VCaP (cell line): ENCODE results near the gene USH2A.
"Not testable (repeated sequence)": the region's sequence is repeated elsewhere in the genome, so short reads cannot be mapped to it uniquely, and the experiment has no call there.

Experiments
- H3K27ac ChIP-seq: fragments of 450-650 bp; 2 replicates; pipeline ENCODE4 v1.5.1; 2017
- CTCF ChIP-seq: fragments of 450-650 bp; conservative IDR thresholded peaks from 2 replicates; pipeline ENCODE4 v1.5.1; 2017; ENCODE audit warnings: mild to moderate bottlenecking, moderate library complexity

USH2A gene

GRCh38 chr1:216356945-216357344, 66.3 kb downstream of the USH2A start:
- H3K27ac ChIP-seq, result no peak overlapping the region
- no peak for TF ChIP-seq CTCF

DNA sequence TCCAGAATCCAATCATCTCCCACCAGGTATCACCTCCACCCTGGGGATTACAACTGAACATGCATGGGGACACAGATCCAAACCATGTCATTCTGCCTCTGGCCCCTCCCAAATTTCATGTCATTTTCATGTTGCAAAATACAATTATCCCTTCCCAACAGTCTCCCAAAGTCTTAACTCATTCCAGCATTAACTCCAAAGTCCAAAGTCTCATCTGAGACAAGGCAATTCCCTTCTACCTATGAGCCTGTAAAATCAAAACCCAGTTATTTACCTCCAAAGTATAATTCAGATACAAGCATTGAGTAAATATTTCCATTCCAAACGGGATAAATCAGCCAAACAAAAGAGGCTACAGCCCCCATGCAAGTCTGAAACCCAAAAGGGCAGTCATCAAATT, 73.1 kb downstream of the USH2A start:
- no peak overlapping the region for H3K27ac ChIP-seq
- no peak for TF ChIP-seq CTCF

DNA sequence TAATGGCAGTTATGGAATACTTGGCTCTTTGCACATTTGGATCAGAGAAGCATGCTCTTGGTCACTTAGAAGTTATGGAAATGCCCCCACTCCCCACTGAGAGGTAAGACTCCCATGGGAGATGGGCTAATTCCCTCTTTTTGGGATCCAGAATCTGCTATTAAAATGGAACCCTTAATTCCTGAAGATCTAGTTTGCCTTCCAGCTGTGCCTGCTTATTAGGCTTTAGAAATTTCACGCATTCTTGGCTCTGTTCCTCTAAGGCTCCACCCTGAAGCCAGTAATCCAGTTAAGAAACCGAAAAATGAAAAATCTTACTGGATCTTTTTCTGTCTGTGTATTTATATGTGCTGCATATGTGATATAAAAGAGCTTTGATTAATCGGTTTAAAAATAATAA, 76.7 kb downstream of the USH2A start:
- no peak overlapping the region for H3K27ac ChIP-seq
- TF ChIP-seq CTCF, result no peak

- H3K27ac ChIP-seq, result not testable (repeated sequence)
These were observed 82.7 kb downstream of the USH2A start for GRCh38 chr1:216340542-216340941.

DNA sequence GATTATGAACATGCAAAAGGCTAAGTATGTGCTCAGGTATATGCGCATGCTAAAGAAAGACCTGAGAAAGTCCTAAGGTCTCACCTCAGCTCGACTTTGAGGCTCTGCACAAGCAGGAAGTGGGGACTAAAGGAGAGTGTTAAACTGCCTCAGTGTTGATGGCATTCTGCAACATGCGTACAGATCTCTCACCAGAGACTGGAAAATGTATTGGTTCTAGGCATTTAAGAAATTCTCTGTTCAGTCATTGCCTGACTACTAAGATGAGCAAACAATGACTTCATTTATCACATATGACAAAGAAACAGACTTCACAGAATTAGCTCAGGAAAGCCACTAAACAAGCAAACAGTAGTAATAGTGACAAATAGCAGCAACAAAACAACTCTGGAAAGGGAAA, 90.8 kb downstream of the USH2A start:
- TF ChIP-seq CTCF, result no peak
- no peak overlapping the region for H3K27ac ChIP-seq

DNA sequence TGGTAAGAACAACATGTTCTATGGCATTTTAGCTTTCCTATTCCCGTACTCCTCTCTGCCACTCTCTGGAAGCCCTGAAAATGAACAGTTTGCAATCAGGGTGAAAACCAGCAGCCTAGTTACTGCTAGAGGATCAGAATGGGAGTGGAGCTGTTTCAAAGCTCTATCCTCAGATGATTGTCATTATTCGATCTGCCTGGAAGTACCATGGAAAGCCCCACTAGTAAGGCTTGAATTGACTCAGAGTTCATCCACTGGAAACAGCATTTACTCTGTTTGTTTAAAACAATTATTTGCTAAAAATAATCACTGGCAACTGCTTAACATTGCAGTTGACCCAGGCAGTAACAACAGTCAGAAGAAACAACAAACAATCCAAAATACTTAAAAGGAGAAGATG, 91.2 kb downstream of the USH2A start:
- no peak for TF ChIP-seq CTCF
- no peak overlapping the region for H3K27ac ChIP-seq

- no peak for TF ChIP-seq CTCF
- no peak overlapping the region for H3K27ac ChIP-seq
These were observed 92.0 kb downstream of the USH2A start for GRCh38 chr1:216331211-216331610.

GRCh38 chr1:216330262-216330661, 93.0 kb downstream of the USH2A start:
- no peak for TF ChIP-seq CTCF
- no peak overlapping the region for H3K27ac ChIP-seq
